ENCODE data around the gene KIF15. TPM values are rescaled to one million over a fixed set of nuclear protein-coding genes. Genes with fewer than 3 reads are reported as not detected.

KIF15 gene
- total RNA-seq, 1 donor from 2014 or later = 2.2 TPM

GRCh38 chr3:44825264-44825925, 63.8 kb downstream of the KIF15 start:
- Histone ChIP-seq H3K27me3 (no peaks in the 10 kb centered on the region), H3K9me3 (no peaks in the 10 kb centered on the region), H3K36me3 (no peaks in the 10 kb centered on the region), H3K27ac (no peak overlapping the region), H3K4me3 (no peak overlapping the region), H3K4me1 (no peaks in the 10 kb centered on the region)
- intact Hi-C loops (cut with DNase I) = loop anchor here (5.0 kb wide), 1 partner anchor 1838 kb away; no protein-coding TSS in a partner anchor
- TF ChIP-seq POLR2AphosphoS5 (IDR thresholded peaks at IDR 0.05; ENCODE audit: insufficient read depth in 1 of 2, low read depth in 1 of 2) (no peak), CTCF (IDR thresholded peaks at IDR 0.05) (no peak), POLR2A (IDR thresholded peaks at IDR 0.05) (no peak)
- DNase-seq (ENCODE audit: extremely low spot score in 2 of 2) = no peak

- DNase-seq (ENCODE audit: extremely low spot score in 2 of 2) = no peak
- Histone ChIP-seq H3K27ac (no peak overlapping the region), H3K4me3 (no peak overlapping the region), H3K27me3 (no peaks in the 10 kb centered on the region), H3K9me3 (no peaks in the 10 kb centered on the region), H3K4me1 (no peaks in the 10 kb centered on the region), H3K36me3 (no peaks in the 10 kb centered on the region)
- intact Hi-C loops (cut with DNase I) = loop anchor here (5.0 kb wide), 1 partner anchor 1840 kb away; no protein-coding TSS in a partner anchor
- TF ChIP-seq POLR2AphosphoS5 (IDR thresholded peaks at IDR 0.05; ENCODE audit: insufficient read depth in 1 of 2, low read depth in 1 of 2) (no peak), CTCF (IDR thresholded peaks at IDR 0.05) (no peak), POLR2A (IDR thresholded peaks at IDR 0.05) (no peak)
Observed at GRCh38 chr3:44827196-44827595, 65.6 kb downstream of the KIF15 start.

- no peaks in the 10 kb centered on the region for H3K4me1 ChIP-seq
- H3K4me3 ChIP-seq = no peak overlapping the region
- no peak for DNase-seq (ENCODE audit: extremely low spot score in 2 of 2)
- H3K36me3 ChIP-seq = no peaks in the 10 kb centered on the region
- no peak for TF ChIP-seq POLR2A (IDR thresholded peaks at IDR 0.05)
- TF ChIP-seq POLR2AphosphoS5 (IDR thresholded peaks at IDR 0.05; ENCODE audit: insufficient read depth in 1 of 2, low read depth in 1 of 2) = no peak
- TF ChIP-seq CTCF (IDR thresholded peaks at IDR 0.05) = no peak
- H3K27ac ChIP-seq = no peak overlapping the region
- intact Hi-C loops (cut with DNase I) = no loop called here
- no peaks in the 10 kb centered on the region for H3K27me3 ChIP-seq
- no peaks in the 10 kb centered on the region for H3K9me3 ChIP-seq
Observed at GRCh38 chr3:44831232-44831631, 69.6 kb downstream of the KIF15 start.

GRCh38 chr3:44832032-44832431, 70.4 kb downstream of the KIF15 start:
- Histone ChIP-seq H3K4me1 (no peaks in the 10 kb centered on the region), H3K27me3 (no peaks in the 10 kb centered on the region), H3K27ac (no peak overlapping the region), H3K36me3 (no peaks in the 10 kb centered on the region), H3K9me3 (no peaks in the 10 kb centered on the region), H3K4me3 (no peak overlapping the region)
- TF ChIP-seq CTCF (IDR thresholded peaks at IDR 0.05) = no peak
- no peak for TF ChIP-seq POLR2AphosphoS5 (IDR thresholded peaks at IDR 0.05; ENCODE audit: insufficient read depth in 1 of 2, low read depth in 1 of 2)
- no peak for TF ChIP-seq POLR2A (IDR thresholded peaks at IDR 0.05)
- DNase-seq (ENCODE audit: extremely low spot score in 2 of 2) = no peak
- intact Hi-C loops (cut with DNase I) = no loop called here

- no peaks in the 10 kb centered on the region for H3K36me3 ChIP-seq
- H3K4me1 ChIP-seq = no peaks in the 10 kb centered on the region
- intact Hi-C loops (cut with DNase I) = no loop called here
- TF ChIP-seq POLR2A (IDR thresholded peaks at IDR 0.05) (no peak), POLR2AphosphoS5 (IDR thresholded peaks at IDR 0.05; ENCODE audit: insufficient read depth in 1 of 2, low read depth in 1 of 2) (no peak), CTCF (IDR thresholded peaks at IDR 0.05) (no peak)
- H3K4me3 ChIP-seq = no peak overlapping the region
- H3K27ac ChIP-seq = no peak overlapping the region
- no peak for DNase-seq (ENCODE audit: extremely low spot score in 2 of 2)
- H3K27me3 ChIP-seq = no peaks in the 10 kb centered on the region
- H3K9me3 ChIP-seq = no peaks in the 10 kb centered on the region
Observed at GRCh38 chr3:44832965-44833364, 71.4 kb downstream of the KIF15 start.

All from vagina (tissue), 2 donors.